K562 (cell line): ENCODE measurements around the gene OR10R2. TPM values are rescaled to one million over a fixed set of nuclear protein-coding genes. Genes with fewer than 3 reads are reported as not detected.

Source experiments
- ATAC-seq: fragments of 200-7000 bp; cut with Tn5 transposase; 3 replicates; pipeline ENCODE4 v1.9.1; 2020; ENCODE audit warnings: moderate library complexity
- BruUV-seq: library from RNA; stranded (reverse); fragments of 400-500 nt; replicated peaks from 2 replicates; lab custom pipeline; 2021; lab: Mats Ljungman, UMichigan
- CTCF ChIA-PET: fragments of 300-600 bp; formaldehyde crosslinking; extraction: SDS; loops from one replicate; lab custom pipeline; 2021; ENCODE audit warnings: low intra/inter-chr PET ratio; lab: Yijun Ruan, JAX
- POLR2A ChIA-PET: fragments of 300-600, 350-650 bp; sonication (Branson Sonifier 250); formaldehyde crosslinking; extraction: SDS; loops from one replicate; lab custom pipeline; 2021; ENCODE audit warnings: antibody characterized with exemption, inconsistent platforms; lab: Yijun Ruan, JAX
- DNase-seq, 4 experiments: peaks; one replicate each; pipeline versions ENCODE4 v3.0.0 to v3.0.0-alpha.2; 2011 to 2018; ENCODE audit warnings: low spot score in 3 of 4, mixed read lengths in 3 of 4; ENCODE audit errors: extremely low read depth in 1 of 4
- FAIRE-seq: peaks from 2 replicates; lab custom pipeline; 2011; peaks lifted over from hg19 to GRCh38; lab: Jason Lieb, UNC
- H2AFZ ChIP-seq: 2 replicates; pipeline ENCODE4 v1.6.0; 2011; ENCODE audit warnings: low read depth, low read length, control low read depth, inconsistent platforms
- H3K27ac ChIP-seq: fragments of 200-600 bp; 3 replicates; pipeline ENCODE4 v1.8.0; 2011; ENCODE audit warnings: low read depth, mild to moderate bottlenecking, control low read depth, inconsistent platforms, low read length, moderate library complexity, mixed read lengths; ENCODE audit errors: extremely low read depth
- H3K27me3 ChIP-seq, 2 experiments: fragments of 300-600 bp in 1 of 2; 2 replicates in 1 of 2; 3 replicates in 1 of 2; pipeline versions ENCODE4 v1.6.0 to v1.8.0; 2011; ENCODE audit warnings: inconsistent platforms in 2 of 2, low read length in 2 of 2, mild to moderate bottlenecking in 1 of 2, mixed read lengths in 1 of 2, moderate library complexity in 1 of 2; ENCODE audit not compliant: control insufficient read depth in 2 of 2, insufficient read depth in 2 of 2
- H3K36me3 ChIP-seq: fragments of 300-600 bp; 3 replicates; pipeline ENCODE4 v1.8.0; 2011; ENCODE audit warnings: mild to moderate bottlenecking, low read length, inconsistent platforms; ENCODE audit not compliant: control insufficient read depth, insufficient read depth
- H3K4me1 ChIP-seq, 2 experiments: fragments of 200-600 bp in 1 of 2; replicated peaks in 1 of 2; 2 replicates in 1 of 2; 3 replicates in 1 of 2; pipeline versions ENCODE4 v1.5.1 to v1.8.0; 2011; ENCODE audit warnings: inconsistent platforms in 2 of 2, low read length in 2 of 2, mild to moderate bottlenecking in 1 of 2, mixed read lengths in 1 of 2, moderate library complexity in 1 of 2; ENCODE audit not compliant: control insufficient read depth in 2 of 2, insufficient read depth in 2 of 2
- H3K4me2 ChIP-seq: 2 replicates; pipeline ENCODE4 v1.6.1; 2011; ENCODE audit warnings: low read length, control low read depth, inconsistent platforms, mixed read lengths; ENCODE audit not compliant: insufficient read depth
- H3K4me3 ChIP-seq: fragments of 200-600 bp; sonication (generic), shearing (Covaris generic); 2 replicates; pipeline ENCODE4 v1.5.1; 2016; ENCODE audit warnings: control low read depth, inconsistent platforms
- H3K79me2 ChIP-seq: fragments of 200-600 bp; 3 replicates; pipeline ENCODE4 v1.8.0; 2011; ENCODE audit warnings: low read length, inconsistent platforms; ENCODE audit not compliant: control insufficient read depth, insufficient read depth
- H3K9ac ChIP-seq, 2 experiments: 2 replicates each; pipeline versions ENCODE4 v1.6.0 to v1.6.1; 2011; ENCODE audit warnings: low read depth in 2 of 2, low read length in 2 of 2, control low read depth in 1 of 2, inconsistent platforms in 1 of 2, mild to moderate bottlenecking in 1 of 2, mixed read lengths in 1 of 2; ENCODE audit not compliant: insufficient read depth in 1 of 2
- H3K9me1 ChIP-seq: one replicate; pipeline ENCODE4 v1.6.0; 2011; ENCODE audit warnings: inconsistent platforms, mild to moderate bottlenecking, low read length, moderate library complexity; ENCODE audit not compliant: control insufficient read depth, insufficient read depth
- H3K9me3 ChIP-seq: replicated peaks from 2 replicates; pipeline ENCODE4 v1.5.1; 2011; ENCODE audit warnings: low read depth, low read length, inconsistent platforms; ENCODE audit not compliant: control insufficient read depth, insufficient read depth
- H4K20me1 ChIP-seq: replicated peaks from 2 replicates; pipeline ENCODE4 v1.6.1; 2011; ENCODE audit warnings: low read length, inconsistent platforms, mixed read lengths; ENCODE audit not compliant: control insufficient read depth, insufficient read depth
- ILF3 ChIP-seq: fragments of 450-650 bp; IDR thresholded peaks from 2 replicates; pipeline ENCODE4 v1.6.1; 2018; ENCODE audit warnings: antibody characterized with exemption, mild to moderate bottlenecking, moderate library complexity, borderline replicate concordance
- KDM1A ChIP-seq, 2 experiments: fragments of 450-650 bp; IDR thresholded peaks; 2 replicates each; pipeline ENCODE4 v1.6.1; 2016; ENCODE audit warnings: mild to moderate bottlenecking in 2 of 2
- RB1 ChIP-seq: fragments of 450-650 bp; IDR thresholded peaks from 2 replicates; pipeline ENCODE4 v1.6.1; 2017; ENCODE audit warnings: low read depth, mild to moderate bottlenecking
- SAP30 ChIP-seq: fragments of 200-600 bp; sonication (generic); IDR thresholded peaks from 2 replicates; pipeline ENCODE4 v1.6.1; 2012; ENCODE audit warnings: borderline replicate concordance, low read depth, mild to moderate bottlenecking, moderate library complexity, low read length, control low read depth, inconsistent platforms; ENCODE audit not compliant: insufficient read depth, poor library complexity, severe bottlenecking
- ZNF133 ChIP-seq: fragments of 250-450 bp; sonication (Bioruptor Pico); IDR thresholded peaks from 2 replicates; pipeline ENCODE4 v1.4.0; 2020; ENCODE audit warnings: mild to moderate bottlenecking
- ZNF707 ChIP-seq: fragments of 250-450 bp; sonication (Bioruptor Pico); conservative IDR thresholded peaks from 2 replicates; pipeline ENCODE4 v1.8.0; 2022; ENCODE audit warnings: inconsistent platforms, mild to moderate bottlenecking, moderate library complexity
- WGBS: fragments of 100-300 bp; shearing (Covaris generic); methylation state at CpG from one replicate; pipeline ENCODE4 v1.1.6; 2016; ENCODE audit warnings: low coverage, mixed read lengths; ENCODE audit not compliant: insufficient coverage; ENCODE audit errors: missing lambda C conversion rate; 5-methylcytosine and 5-hydroxymethylcytosine counted together
- in situ Hi-C: fragments of 300-500 bp; cut with MboI; formaldehyde crosslinking; loops from 4 replicates; pipeline ENCODE4 v1.15.0; 2018; ENCODE audit warnings: inconsistent platforms, mixed read lengths
- intact Hi-C: fragments of 100-400 bp; cut with micrococcal nuclease; formaldehyde crosslinking; loops from 2 replicates; pipeline ENCODE4 v1.14.2; 2022
- polyA plus RNA-seq, 8 experiments: library from polyadenylated mRNA; depleted of rRNA in 4 of 8; stranded (reverse) in 5 of 8; unstranded in 3 of 8; fragments of >200 nt; fragmentation: Nextera tagmentation in 2 of 8; fragmentation: Illumina TruSeq in 1 of 8; extraction: Ambion mirVana in 2 of 8; extraction: Trizol in 1 of 8; gene quantifications; 2 replicates each; pipeline versions ENCODE4 v1.2.1 to v1.2.3, GENCODE V29; 2011 to 2014; ENCODE audit warnings: inconsistent platforms in 1 of 8, missing spikeins in 1 of 8
- total RNA-seq, 7 experiments: library from RNA; depleted of rRNA in 6 of 7; stranded (reverse); fragments of >200 nt in 6 of 7; fragmentation: Illumina TruSeq in 2 of 7; extraction: Trizol in 2 of 7; gene quantifications; 2 replicates each; pipeline versions ENCODE4 v1.2.1 to v1.2.3, GENCODE V29; 2011 to 2021; ENCODE audit warnings: low replicate concordance in 1 of 7
- TF ChIP-seq, protein P1 (sequence below): fragments of 250-450 bp; sonication (Bioruptor Pico); IDR thresholded peaks from 2 replicates; pipeline ENCODE4 v1.4.0; 2020; ENCODE audit warnings: mild to moderate bottlenecking
- TF ChIP-seq, protein P2 (sequence below): fragments of 450-650 bp; IDR thresholded peaks from 2 replicates; pipeline ENCODE4 v1.6.1; 2016; ENCODE audit warnings: missing biosample characterization, missing genetic modification characterization
- TF ChIP-seq, protein P3 (sequence below): fragments of 450-650 bp; IDR thresholded peaks from 2 replicates; pipeline ENCODE4 v1.6.1; 2017; ENCODE audit warnings: antibody characterized with exemption
- TF ChIP-seq, protein P4 (sequence below): fragments of 250-450 bp; sonication (Bioruptor Pico); IDR thresholded peaks from 2 replicates; pipeline ENCODE4 v1.5.0; 2020; ENCODE audit warnings: mild to moderate bottlenecking

OR10R2 gene
- total and polyA plus RNA-seq, 9 of the 15 experiments (the other 6 are each of a cell fraction or from before 2014, with no cell fraction given), result not detected

DNA sequence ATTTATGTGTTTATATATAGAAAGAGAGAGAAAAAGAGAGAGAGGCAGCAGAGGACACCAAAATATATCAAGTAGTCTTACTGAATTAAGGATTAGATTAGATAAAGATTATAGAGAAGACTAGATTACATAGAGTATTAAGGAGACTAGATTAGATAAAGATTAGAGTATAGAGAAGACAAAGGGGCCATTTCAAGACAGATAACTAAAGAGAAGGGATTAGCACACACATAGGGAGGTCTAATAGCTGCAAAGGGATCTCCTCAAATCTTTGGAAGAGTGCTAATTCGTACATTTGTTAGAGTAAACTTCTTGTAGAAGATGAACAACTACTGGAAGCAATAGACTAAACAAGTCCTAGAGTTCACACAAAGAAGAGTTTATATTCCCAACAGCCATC, 48.0 kb downstream of the OR10R2 start:
- H2AFZ ChIP-seq, result no peak overlapping the region
- H3K4me1 ChIP-seq, result no peaks in the 10 kb centered on the region
- DNase-seq, result no peak
- no peaks in the 10 kb centered on the region for H3K79me2 ChIP-seq
- BruUV-seq, result no TSS peak
- POLR2A ChIA-PET, result no interaction called here
- H3K4me3 ChIP-seq, result no peak overlapping the region
- no peaks in the 10 kb centered on the region for H3K9me3 ChIP-seq
- H4K20me1 ChIP-seq, result no peaks in the 10 kb centered on the region
- H3K9me1 ChIP-seq, result no peaks in the 10 kb centered on the region
- no peaks in the 10 kb centered on the region for H3K36me3 ChIP-seq
- TF ChIP-seq, protein P1, sequence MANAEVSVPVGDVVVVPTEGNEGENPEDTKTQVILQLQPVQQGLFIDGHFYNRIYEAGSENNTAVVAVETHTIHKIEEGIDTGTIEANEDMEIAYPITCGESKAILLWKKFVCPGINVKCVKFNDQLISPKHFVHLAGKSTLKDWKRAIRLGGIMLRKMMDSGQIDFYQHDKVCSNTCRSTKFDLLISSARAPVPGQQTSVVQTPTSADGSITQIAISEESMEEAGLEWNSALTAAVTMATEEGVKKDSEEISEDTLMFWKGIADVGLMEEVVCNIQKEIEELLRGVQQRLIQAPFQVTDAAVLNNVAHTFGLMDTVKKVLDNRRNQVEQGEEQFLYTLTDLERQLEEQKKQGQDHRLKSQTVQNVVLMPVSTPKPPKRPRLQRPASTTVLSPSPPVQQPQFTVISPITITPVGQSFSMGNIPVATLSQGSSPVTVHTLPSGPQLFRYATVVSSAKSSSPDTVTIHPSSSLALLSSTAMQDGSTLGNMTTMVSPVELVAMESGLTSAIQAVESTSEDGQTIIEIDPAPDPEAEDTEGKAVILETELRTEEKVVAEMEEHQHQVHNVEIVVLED (CRISPR knock-in tag), result no peak
- TF ChIP-seq, protein P2, sequence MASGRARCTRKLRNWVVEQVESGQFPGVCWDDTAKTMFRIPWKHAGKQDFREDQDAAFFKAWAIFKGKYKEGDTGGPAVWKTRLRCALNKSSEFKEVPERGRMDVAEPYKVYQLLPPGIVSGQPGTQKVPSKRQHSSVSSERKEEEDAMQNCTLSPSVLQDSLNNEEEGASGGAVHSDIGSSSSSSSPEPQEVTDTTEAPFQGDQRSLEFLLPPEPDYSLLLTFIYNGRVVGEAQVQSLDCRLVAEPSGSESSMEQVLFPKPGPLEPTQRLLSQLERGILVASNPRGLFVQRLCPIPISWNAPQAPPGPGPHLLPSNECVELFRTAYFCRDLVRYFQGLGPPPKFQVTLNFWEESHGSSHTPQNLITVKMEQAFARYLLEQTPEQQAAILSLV (tag), result no peak
- TF ChIP-seq, protein P3, sequence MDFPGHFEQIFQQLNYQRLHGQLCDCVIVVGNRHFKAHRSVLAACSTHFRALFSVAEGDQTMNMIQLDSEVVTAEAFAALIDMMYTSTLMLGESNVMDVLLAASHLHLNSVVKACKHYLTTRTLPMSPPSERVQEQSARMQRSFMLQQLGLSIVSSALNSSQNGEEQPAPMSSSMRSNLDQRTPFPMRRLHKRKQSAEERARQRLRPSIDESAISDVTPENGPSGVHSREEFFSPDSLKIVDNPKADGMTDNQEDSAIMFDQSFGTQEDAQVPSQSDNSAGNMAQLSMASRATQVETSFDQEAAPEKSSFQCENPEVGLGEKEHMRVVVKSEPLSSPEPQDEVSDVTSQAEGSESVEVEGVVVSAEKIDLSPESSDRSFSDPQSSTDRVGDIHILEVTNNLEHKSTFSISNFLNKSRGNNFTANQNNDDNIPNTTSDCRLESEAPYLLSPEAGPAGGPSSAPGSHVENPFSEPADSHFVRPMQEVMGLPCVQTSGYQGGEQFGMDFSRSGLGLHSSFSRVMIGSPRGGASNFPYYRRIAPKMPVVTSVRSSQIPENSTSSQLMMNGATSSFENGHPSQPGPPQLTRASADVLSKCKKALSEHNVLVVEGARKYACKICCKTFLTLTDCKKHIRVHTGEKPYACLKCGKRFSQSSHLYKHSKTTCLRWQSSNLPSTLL, result no peak
- TF ChIP-seq SAP30 (no peak), RB1 (no peak), ZNF133 (no peak), KDM1A (IDR thresholded peaks at IDR 0.05) (no peak), ZNF707 (CRISPR knock-in tag) (no peak), ILF3 (no peak)
- TF ChIP-seq, protein P4, sequence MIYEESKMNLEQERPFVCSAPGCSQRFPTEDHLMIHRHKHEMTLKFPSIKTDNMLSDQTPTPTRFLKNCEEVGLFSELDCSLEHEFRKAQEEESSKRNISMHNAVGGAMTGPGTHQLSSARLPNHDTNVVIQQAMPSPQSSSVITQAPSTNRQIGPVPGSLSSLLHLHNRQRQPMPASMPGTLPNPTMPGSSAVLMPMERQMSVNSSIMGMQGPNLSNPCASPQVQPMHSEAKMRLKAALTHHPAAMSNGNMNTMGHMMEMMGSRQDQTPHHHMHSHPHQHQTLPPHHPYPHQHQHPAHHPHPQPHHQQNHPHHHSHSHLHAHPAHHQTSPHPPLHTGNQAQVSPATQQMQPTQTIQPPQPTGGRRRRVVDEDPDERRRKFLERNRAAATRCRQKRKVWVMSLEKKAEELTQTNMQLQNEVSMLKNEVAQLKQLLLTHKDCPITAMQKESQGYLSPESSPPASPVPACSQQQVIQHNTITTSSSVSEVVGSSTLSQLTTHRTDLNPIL (CRISPR knock-in tag), result no peak
- ATAC-seq, result no peak
- intact Hi-C loops (no loop called here), in situ Hi-C loops (no loop called here)
- H3K9ac ChIP-seq, result no peak overlapping the region
- H3K27me3 ChIP-seq, result no peaks in the 10 kb centered on the region
- CTCF ChIA-PET, result no interaction called here
- no peak overlapping the region for H3K27ac ChIP-seq
- no peak overlapping the region for H3K4me2 ChIP-seq
- FAIRE-seq, result no peak
- 0% methylated on average over 1 of the region's 1 CpG for WGBS
